Measurements from ENCODE around the gene ADSS2.

The ADSS2 gene

DNA sequence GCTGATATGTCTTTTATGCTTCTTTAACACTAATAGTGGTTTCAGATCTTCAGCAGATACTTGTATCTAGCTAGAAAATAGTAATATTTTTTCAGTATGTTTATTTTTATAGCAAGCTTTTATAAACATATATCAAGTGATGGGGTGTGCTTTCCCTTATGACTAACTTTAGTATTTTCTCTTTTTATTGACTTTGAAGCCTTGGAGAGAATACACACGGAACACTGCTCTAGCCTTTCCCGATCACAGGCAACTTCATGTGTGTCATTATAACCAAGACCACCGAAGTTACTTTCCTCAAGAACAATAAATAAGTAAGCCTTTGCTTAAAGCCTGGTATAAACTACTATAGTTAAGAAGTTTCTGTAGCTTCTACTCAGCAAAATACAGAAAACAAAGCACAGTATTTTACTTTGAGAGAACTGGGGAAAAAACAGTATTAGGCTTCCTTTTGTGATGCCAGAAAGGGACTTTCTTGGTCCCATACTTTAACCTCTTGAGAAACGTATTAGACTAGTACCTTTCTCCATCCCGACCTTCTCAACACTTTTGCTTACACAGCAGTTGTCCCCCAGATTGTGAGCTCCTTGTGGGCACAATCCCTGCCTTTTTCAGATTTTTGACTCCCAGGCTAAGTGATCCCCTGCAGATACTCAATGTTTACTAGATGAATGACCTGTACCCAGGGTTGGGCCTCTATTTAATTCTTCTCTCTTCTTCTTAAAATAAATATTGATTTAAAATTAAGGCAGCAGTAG, 3.3 kb downstream of the ADSS2 start:
- H3K4me3 ChIP-seq (IDR thresholded peaks at IDR 0.05; ENCODE audit: insufficient read depth, low read depth, low read length) = no peak overlapping the region
- no peak overlapping the region for H2AFZ ChIP-seq (ENCODE audit: low read depth)
- H3K9ac ChIP-seq = no peak overlapping the region
- no peaks in the 10 kb centered on the region for H3K27me3 ChIP-seq (ENCODE audit: insufficient read depth, low read depth)
- H3K4me2 ChIP-seq = peak overlapping the region; percentile 76; the same call in 1 of the 2 replicates
- H3K79me2 ChIP-seq (ENCODE audit: insufficient read depth, low read depth) = peaks cover 77% of the 10 kb centered on the region
- H4K20me1 ChIP-seq (ENCODE audit: insufficient read depth) = peaks cover 8% of the 10 kb centered on the region
- H3K4me1 ChIP-seq (ENCODE audit: low read depth, poor library complexity, severe bottlenecking) = peaks cover 41% of the 10 kb centered on the region
- H3K36me3 ChIP-seq (ENCODE audit: insufficient read depth) = peaks cover 5% of the 10 kb centered on the region; the same call in 1 of the 2 replicates
- TF ChIP-seq, protein P1, sequence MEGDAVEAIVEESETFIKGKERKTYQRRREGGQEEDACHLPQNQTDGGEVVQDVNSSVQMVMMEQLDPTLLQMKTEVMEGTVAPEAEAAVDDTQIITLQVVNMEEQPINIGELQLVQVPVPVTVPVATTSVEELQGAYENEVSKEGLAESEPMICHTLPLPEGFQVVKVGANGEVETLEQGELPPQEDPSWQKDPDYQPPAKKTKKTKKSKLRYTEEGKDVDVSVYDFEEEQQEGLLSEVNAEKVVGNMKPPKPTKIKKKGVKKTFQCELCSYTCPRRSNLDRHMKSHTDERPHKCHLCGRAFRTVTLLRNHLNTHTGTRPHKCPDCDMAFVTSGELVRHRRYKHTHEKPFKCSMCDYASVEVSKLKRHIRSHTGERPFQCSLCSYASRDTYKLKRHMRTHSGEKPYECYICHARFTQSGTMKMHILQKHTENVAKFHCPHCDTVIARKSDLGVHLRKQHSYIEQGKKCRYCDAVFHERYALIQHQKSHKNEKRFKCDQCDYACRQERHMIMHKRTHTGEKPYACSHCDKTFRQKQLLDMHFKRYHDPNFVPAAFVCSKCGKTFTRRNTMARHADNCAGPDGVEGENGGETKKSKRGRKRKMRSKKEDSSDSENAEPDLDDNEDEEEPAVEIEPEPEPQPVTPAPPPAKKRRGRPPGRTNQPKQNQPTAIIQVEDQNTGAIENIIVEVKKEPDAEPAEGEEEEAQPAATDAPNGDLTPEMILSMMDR (conservative IDR thresholded peaks at IDR 0.05; ENCODE audit: low read depth, low read length) = no peak
- H3K27ac ChIP-seq = no peak overlapping the region

DNA sequence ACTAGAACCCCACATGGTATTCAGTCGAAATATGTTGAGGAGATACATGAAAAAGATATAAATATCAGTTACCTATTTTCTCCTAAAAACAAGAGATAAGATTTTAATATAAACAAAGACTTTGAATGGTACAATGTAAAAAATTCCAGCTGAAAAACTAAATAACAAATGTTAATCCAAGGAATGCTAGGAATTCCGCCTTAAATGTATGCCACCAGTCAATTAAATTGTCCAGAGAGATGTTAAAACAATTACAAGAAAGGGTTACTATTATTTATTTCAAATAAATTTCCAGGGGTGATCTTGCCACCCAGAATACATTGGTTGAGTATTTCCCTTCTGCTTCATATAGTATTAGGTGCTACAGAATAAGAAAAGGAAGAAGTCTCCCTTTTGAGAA, 4.2 kb downstream of the ADSS2 start:
- peaks cover 37% of the 10 kb centered on the region for H3K4me1 ChIP-seq (ENCODE audit: low read depth, poor library complexity, severe bottlenecking)
- peaks cover 86% of the 10 kb centered on the region for H3K79me2 ChIP-seq (ENCODE audit: insufficient read depth, low read depth)
- no peak overlapping the region for H3K27ac ChIP-seq
- TF ChIP-seq, protein P1 (conservative IDR thresholded peaks at IDR 0.05; ENCODE audit: low read depth, low read length) = no peak
- no peak overlapping the region for H3K9ac ChIP-seq
- peaks cover 14% of the 10 kb centered on the region for H4K20me1 ChIP-seq (ENCODE audit: insufficient read depth)
- H3K4me3 ChIP-seq (IDR thresholded peaks at IDR 0.05; ENCODE audit: insufficient read depth, low read depth, low read length) = no peak overlapping the region
- no peaks in the 10 kb centered on the region for H3K27me3 ChIP-seq (ENCODE audit: insufficient read depth, low read depth)
- H3K36me3 ChIP-seq (ENCODE audit: insufficient read depth) = peaks cover 5% of the 10 kb centered on the region; the same call in 1 of the 2 replicates
- H3K4me2 ChIP-seq = peak overlapping the region; percentile 1; the same call in 1 of the 2 replicates
- H2AFZ ChIP-seq (ENCODE audit: low read depth) = no peak overlapping the region

DNA sequence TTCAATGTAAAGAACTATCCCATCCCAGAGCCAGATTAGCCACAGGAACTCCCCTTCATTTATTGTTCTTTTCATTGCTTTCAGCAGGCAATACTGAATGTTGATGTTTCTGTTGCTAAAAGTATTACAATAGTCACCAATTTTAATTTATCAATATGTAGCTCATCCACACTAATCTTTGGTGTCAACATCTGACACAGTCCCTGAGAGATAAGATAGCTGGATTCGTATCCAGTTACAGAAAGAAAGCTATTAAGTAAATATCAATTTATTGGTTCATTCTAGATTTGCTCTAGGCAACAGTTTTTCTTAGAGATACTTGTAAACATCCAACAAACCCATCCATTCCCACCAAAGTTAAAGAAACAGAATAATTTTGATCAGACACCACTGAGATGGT, 4.7 kb downstream of the ADSS2 start:
- Histone ChIP-seq H3K9ac (no peak overlapping the region), H4K20me1 (ENCODE audit: insufficient read depth) (peaks cover 14% of the 10 kb centered on the region), H3K4me3 (IDR thresholded peaks at IDR 0.05; ENCODE audit: insufficient read depth, low read depth, low read length) (no peak overlapping the region), H3K79me2 (ENCODE audit: insufficient read depth, low read depth) (peaks cover 91% of the 10 kb centered on the region), H3K36me3 (ENCODE audit: insufficient read depth) (peaks cover 5% of the 10 kb centered on the region; the same call in 1 of the 2 replicates), H2AFZ (ENCODE audit: low read depth) (no peak overlapping the region), H3K27me3 (ENCODE audit: insufficient read depth, low read depth) (no peaks in the 10 kb centered on the region), H3K4me2 (no peak overlapping the region), H3K4me1 (ENCODE audit: low read depth, poor library complexity, severe bottlenecking) (peaks cover 34% of the 10 kb centered on the region), H3K27ac (no peak overlapping the region)
- TF ChIP-seq, protein P1 (conservative IDR thresholded peaks at IDR 0.05; ENCODE audit: low read depth, low read length) = no peak

DNA sequence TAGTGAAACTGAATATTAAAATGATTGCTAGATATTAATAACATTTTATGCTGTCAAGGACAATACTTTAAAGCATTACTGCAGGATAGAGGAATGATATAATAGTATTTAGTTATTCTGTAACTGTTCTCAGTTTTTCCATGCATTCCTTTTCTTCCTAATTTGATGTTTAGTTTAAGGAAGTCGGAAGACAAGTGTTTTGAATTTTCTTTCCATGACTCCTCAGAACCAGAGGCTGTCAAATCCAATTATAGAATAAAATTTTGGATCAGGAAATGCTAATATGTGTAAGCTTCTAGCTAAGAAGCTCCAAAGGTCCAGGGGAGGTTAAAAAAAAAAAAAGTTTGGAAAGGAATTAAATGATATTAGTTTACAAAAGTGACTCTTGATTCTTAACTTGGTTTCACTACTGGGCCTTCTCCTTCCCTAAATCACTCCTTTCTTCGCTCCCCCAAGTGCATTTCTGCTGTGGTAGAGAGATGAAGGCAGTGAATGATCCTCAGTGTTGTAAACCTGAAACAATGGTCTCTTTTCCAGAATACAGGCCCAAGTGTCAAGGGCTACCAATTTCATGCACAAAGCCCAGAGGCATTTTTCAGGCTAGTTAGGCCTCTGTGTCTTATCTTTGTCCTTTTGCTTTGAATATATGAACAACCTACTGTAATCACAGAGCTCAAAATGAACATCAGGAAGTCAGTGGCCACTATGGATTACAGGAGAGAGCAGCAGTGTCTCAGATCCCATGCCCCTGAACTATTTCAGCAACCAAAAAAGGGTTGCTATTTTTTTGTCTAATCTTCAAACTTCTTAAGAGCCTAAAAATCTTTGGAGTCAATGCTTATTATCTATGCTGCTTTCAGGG, 6.2 kb downstream of the ADSS2 start:
- TF ChIP-seq, protein P1 (conservative IDR thresholded peaks at IDR 0.05; ENCODE audit: low read depth, low read length) = no peak
- H3K4me2 ChIP-seq = no peak overlapping the region
- no peak overlapping the region for H3K27ac ChIP-seq
- no peak overlapping the region for H2AFZ ChIP-seq (ENCODE audit: low read depth)
- peaks cover 5% of the 10 kb centered on the region; the same call in 1 of the 2 replicates for H3K36me3 ChIP-seq (ENCODE audit: insufficient read depth)
- H3K4me3 ChIP-seq (IDR thresholded peaks at IDR 0.05; ENCODE audit: insufficient read depth, low read depth, low read length) = no peak overlapping the region
- no peak overlapping the region for H3K9ac ChIP-seq
- peaks cover 34% of the 10 kb centered on the region for H3K4me1 ChIP-seq (ENCODE audit: low read depth, poor library complexity, severe bottlenecking)
- no peaks in the 10 kb centered on the region for H3K27me3 ChIP-seq (ENCODE audit: insufficient read depth, low read depth)
- H3K79me2 ChIP-seq (ENCODE audit: insufficient read depth, low read depth) = peaks cover 95% of the 10 kb centered on the region
- H4K20me1 ChIP-seq (ENCODE audit: insufficient read depth) = peaks cover 14% of the 10 kb centered on the region

Data from KMS-11 (cell line).